ENCODE results near the gene CDH9. TPM values are rescaled to one million over a fixed set of nuclear protein-coding genes. Genes with fewer than 3 reads are reported as not detected.

The CDH9 gene
- polyA plus RNA-seq, 2 of the 4 experiments (the other 2 are of a cell fraction), result 0.22 TPM; not detected in 1

DNA sequence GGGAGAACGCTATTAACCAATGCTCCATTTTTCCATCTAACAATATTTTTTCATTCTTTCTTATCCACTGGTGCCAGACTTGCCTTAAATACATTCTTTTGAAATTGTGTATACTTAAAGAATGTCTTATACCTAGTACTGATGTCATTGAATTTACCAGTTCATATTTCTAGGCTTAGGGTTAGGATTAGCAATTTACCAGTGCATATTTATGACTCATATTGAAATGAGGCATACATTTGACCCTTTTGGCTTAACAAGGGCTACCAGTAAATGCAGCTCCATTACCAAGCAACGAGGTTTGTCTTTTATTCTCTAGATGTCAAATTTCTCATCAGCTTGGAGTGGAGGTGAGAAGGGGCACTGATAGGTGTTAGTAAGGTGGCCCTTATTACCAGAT is 89.5 kb downstream of the CDH9 start:
- ATAC-seq (no peak), DNase-seq (ENCODE audit: low read depth in 1 of 2, low spot score in 1 of 2) (no peak), FAIRE-seq (no peak)
- H3K4me3 ChIP-seq, result no peak overlapping the region
- no peaks in the 10 kb centered on the region for H3K4me1 ChIP-seq
- ChIA-PET POLR2A (no interaction called here), CTCF (no interaction called here)
- no peak overlapping the region for H3K4me2 ChIP-seq
- no peaks in the 10 kb centered on the region for H3K9me3 ChIP-seq
- H3K27ac ChIP-seq, result no peak overlapping the region
- 17% methylated on average over 2 of the region's 2 CpGs for WGBS (ENCODE audit: missing lambda C conversion rate)
- no peak for TF ChIP-seq POLR2AphosphoS2 (conservative IDR thresholded peaks at IDR 0.05; ENCODE audit: low read length)
- TF ChIP-seq CEBPB (IDR thresholded peaks at IDR 0.05), result no peak
- no peak for TF ChIP-seq CBX8 (IDR thresholded peaks at IDR 0.05)
- TF ChIP-seq RNF2 (IDR thresholded peaks at IDR 0.05; ENCODE audit: borderline replicate concordance, low read depth), result no peak
- TF ChIP-seq HOXA7 (CRISPR knock-in tag; IDR thresholded peaks at IDR 0.05), result no peak
- TF ChIP-seq NR3C1 (IDR thresholded peaks at IDR 0.05), result no peak
- TF ChIP-seq CTCF (IDR thresholded peaks at IDR 0.05), result no peak
- TF ChIP-seq FOXS1 (CRISPR knock-in tag; IDR thresholded peaks at IDR 0.05), result no peak
- TF ChIP-seq RCOR1 (IDR thresholded peaks at IDR 0.05; ENCODE audit: low read depth, low read length), result no peak
- no peak for TF ChIP-seq EHMT2 (IDR thresholded peaks at IDR 0.05; ENCODE audit: low read depth)
- no peak for TF ChIP-seq ELK1 (IDR thresholded peaks at IDR 0.05; ENCODE audit: low read depth, low read length)
- TF ChIP-seq, protein P1, sequence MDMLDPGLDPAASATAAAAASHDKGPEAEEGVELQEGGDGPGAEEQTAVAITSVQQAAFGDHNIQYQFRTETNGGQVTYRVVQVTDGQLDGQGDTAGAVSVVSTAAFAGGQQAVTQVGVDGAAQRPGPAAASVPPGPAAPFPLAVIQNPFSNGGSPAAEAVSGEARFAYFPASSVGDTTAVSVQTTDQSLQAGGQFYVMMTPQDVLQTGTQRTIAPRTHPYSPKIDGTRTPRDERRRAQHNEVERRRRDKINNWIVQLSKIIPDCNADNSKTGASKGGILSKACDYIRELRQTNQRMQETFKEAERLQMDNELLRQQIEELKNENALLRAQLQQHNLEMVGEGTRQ (IDR thresholded peaks at IDR 0.05), result no peak
- no peak for TF ChIP-seq CHD4 (IDR thresholded peaks at IDR 0.05; ENCODE audit: borderline replicate concordance)
- no peak for TF ChIP-seq RAD21 (conservative IDR thresholded peaks at IDR 0.05 in 1 of 2, IDR thresholded peaks at IDR 0.05 in 1 of 2)
- no peak for TF ChIP-seq KDM1A (IDR thresholded peaks at IDR 0.05; ENCODE audit: low read depth)
- no peak for TF ChIP-seq FOSB (CRISPR knock-in tag; IDR thresholded peaks at IDR 0.05)
- no peak for TF ChIP-seq TP53 (CRISPR knock-in tag; IDR thresholded peaks at IDR 0.05)

DNA sequence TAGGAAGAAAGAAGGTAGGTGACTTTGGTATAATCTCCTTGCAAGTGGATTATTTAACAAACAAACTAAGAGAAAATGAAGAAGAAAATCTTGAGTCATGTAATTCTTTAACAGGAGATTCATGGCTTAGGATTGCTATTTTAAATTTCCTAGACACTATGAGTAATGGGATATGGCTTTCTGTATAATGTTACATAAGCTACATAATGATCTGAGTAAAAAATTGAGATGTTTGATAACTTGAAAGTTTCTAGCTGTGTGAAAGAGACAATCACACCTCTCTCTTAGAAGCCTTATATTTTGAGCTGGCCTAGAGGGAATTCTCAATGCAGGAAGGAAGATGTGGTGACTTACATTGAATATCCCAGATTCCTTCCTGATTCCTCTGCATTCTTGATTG is 92.5 kb downstream of the CDH9 start:
- Histone ChIP-seq H3K4me3 (no peak overlapping the region), H3K4me2 (no peak overlapping the region), H3K4me1 (no peaks in the 10 kb centered on the region), H3K9me3 (no peaks in the 10 kb centered on the region), H3K27ac (no peak overlapping the region)
- POLR2A ChIA-PET, result no interaction called here
- TF ChIP-seq ESRRA (IDR thresholded peaks at IDR 0.05; ENCODE audit: borderline replicate concordance, low read length), result no peak
- TF ChIP-seq CHD2 (IDR thresholded peaks at IDR 0.05; ENCODE audit: low read length, partially characterized antibody), result no peak
- no peak for TF ChIP-seq FOSB (CRISPR knock-in tag; IDR thresholded peaks at IDR 0.05)
- no peak for TF ChIP-seq BHLHE40 (IDR thresholded peaks at IDR 0.05; ENCODE audit: low read depth, low read length)
- TF ChIP-seq NFE2L2 (conservative IDR thresholded peaks at IDR 0.05; ENCODE audit: low read length), result no peak
- no peak for TF ChIP-seq HEYL (CRISPR knock-in tag; IDR thresholded peaks at IDR 0.05)
- TF ChIP-seq MYC (IDR thresholded peaks at IDR 0.05; ENCODE audit: borderline replicate concordance, low read length), result no peak
- TF ChIP-seq EHMT2 (IDR thresholded peaks at IDR 0.05; ENCODE audit: low read depth), result no peak
- no peak for TF ChIP-seq ZNF302 (CRISPR knock-in tag; IDR thresholded peaks at IDR 0.05)
- TF ChIP-seq MAFK (IDR thresholded peaks at IDR 0.05; ENCODE audit: partially characterized antibody), result no peak
- CTCF ChIA-PET, result no interaction called here
- ATAC-seq (no peak), DNase-seq (ENCODE audit: low read depth in 1 of 2, low spot score in 1 of 2) (no peak), FAIRE-seq (no peak)
